ENCODE data around the gene CEMIP. TPM values are rescaled to one million over a fixed set of nuclear protein-coding genes. Genes with fewer than 3 reads are reported as not detected.

CEMIP gene
- polyA plus RNA-seq, 1 of the 3 experiments (the other 2 are of a cell fraction): 27.8 TPM

GRCh38 chr15:80788536-80788935 lies 9.4 kb downstream of the CEMIP start:
- no peak overlapping the region for H3K27ac ChIP-seq (ENCODE audit: low read depth in 2 of 2, low read length in 1 of 2)
- peaks cover 0 to 13% of the 10 kb centered on the region in 2 experiments for H3K36me3 ChIP-seq (replicated peaks in 1 of 2; ENCODE audit: control insufficient read depth in 1 of 2, insufficient read depth in 2 of 2, low read length in 1 of 2)
- H3K9me3 ChIP-seq: no peaks in the 10 kb centered on the region
- H3K79me2 ChIP-seq (ENCODE audit: insufficient read depth): no peaks in the 10 kb centered on the region
- H3K9me2 ChIP-seq: no peaks in the 10 kb centered on the region
- H3K27me3 ChIP-seq (ENCODE audit: insufficient read depth): no peaks in the 10 kb centered on the region
- no peak overlapping the region for H3K4me2 ChIP-seq
- no peak for DNase-seq
- no peak for TF ChIP-seq CHD2 (IDR thresholded peaks at IDR 0.05; ENCODE audit: low read length, partially characterized antibody)
- no peak for TF ChIP-seq TCF12 (IDR thresholded peaks at IDR 0.05)
- no peak for TF ChIP-seq PBX3 (IDR thresholded peaks at IDR 0.05)
- no peak for TF ChIP-seq RCOR1 (IDR thresholded peaks at IDR 0.05; ENCODE audit: low read length)
- TF ChIP-seq RAD21 (IDR thresholded peaks at IDR 0.05; ENCODE audit: low read length): no peak
- POLR2A ChIA-PET: no interaction called here
- no peak overlapping the region for H2AFZ ChIP-seq (ENCODE audit: low read depth)
- no peak overlapping the region for H3K4me3 ChIP-seq (ENCODE audit: low read depth in 2 of 2, low read length in 1 of 2)
- CTCF ChIA-PET: interaction anchor here (1.0 to 4.5 kb wide), 5 partner anchors 9 to 478 kb away, joined by 3 to 19 read pairs (median 5); partner anchors contain the start of gene CEMIP
- H4K20me1 ChIP-seq (ENCODE audit: insufficient read depth): no peaks in the 10 kb centered on the region
- no peaks in the 10 kb centered on the region; a peak in 1 of 4 replicates for H3K4me1 ChIP-seq (ENCODE audit: control insufficient read depth in 1 of 2, insufficient read depth in 2 of 2, low read depth in 1 of 2, low read length in 1 of 2)
- H3K9ac ChIP-seq: no peak overlapping the region
- no peaks in the 10 kb centered on the region for H3F3A ChIP-seq (replicated peaks; ENCODE audit: insufficient read depth)
- 77% methylated on average over 6 of the region's 6 CpGs for WGBS (ENCODE audit: low lambda C conversion rate)

- Histone ChIP-seq H3K79me2 (ENCODE audit: insufficient read depth) (no peaks in the 10 kb centered on the region), H4K20me1 (ENCODE audit: insufficient read depth) (no peaks in the 10 kb centered on the region), H3K4me2 (no peak overlapping the region), H3K27me3 (ENCODE audit: insufficient read depth) (no peaks in the 10 kb centered on the region), H3K9me2 (no peaks in the 10 kb centered on the region), H3K4me1 (ENCODE audit: control insufficient read depth in 1 of 2, insufficient read depth in 2 of 2, low read depth in 1 of 2, low read length in 1 of 2) (no peaks in the 10 kb centered on the region; a peak in 1 of 4 replicates), H2AFZ (ENCODE audit: low read depth) (no peak overlapping the region), H3F3A (replicated peaks; ENCODE audit: insufficient read depth) (no peaks in the 10 kb centered on the region), H3K9ac (no peak overlapping the region), H3K36me3 (replicated peaks in 1 of 2; ENCODE audit: control insufficient read depth in 1 of 2, insufficient read depth in 2 of 2, low read length in 1 of 2) (peaks cover 0 to 17% of the 10 kb centered on the region in 2 experiments), H3K4me3 (ENCODE audit: low read depth in 2 of 2, low read length in 1 of 2) (no peak overlapping the region), H3K27ac (ENCODE audit: low read depth in 2 of 2, low read length in 1 of 2) (no peak overlapping the region), H3K9me3 (no peaks in the 10 kb centered on the region)
- DNase-seq: no peak
- CTCF ChIA-PET: interaction anchor here (0.9 to 4.5 kb wide), 4 partner anchors 9 to 477 kb away, joined by 3 to 19 read pairs (median 3); no protein-coding TSS in a partner anchor
- WGBS (ENCODE audit: low lambda C conversion rate): 66% methylated on average over 5 of the region's 5 CpGs
- POLR2A ChIA-PET: no interaction called here
- TF ChIP-seq NFIC (IDR thresholded peaks at IDR 0.05; ENCODE audit: borderline replicate concordance) (no peak), CTCF (IDR thresholded peaks at IDR 0.05) (no peak), USF1 (IDR thresholded peaks at IDR 0.05; ENCODE audit: borderline replicate concordance, low read depth) (no peak), ELF1 (IDR thresholded peaks at IDR 0.05) (no peak), GABPA (IDR thresholded peaks at IDR 0.05; ENCODE audit: low read depth) (no peak), SMC3 (IDR thresholded peaks at IDR 0.05; ENCODE audit: low read depth, low read length) (no peak), FOXM1 (IDR thresholded peaks at IDR 0.05; ENCODE audit: low read depth) (no peak), JUND (IDR thresholded peaks at IDR 0.05) (no peak), REST (IDR thresholded peaks at IDR 0.05; ENCODE audit: low read depth, low read length) (no peak), IRF3 (IDR thresholded peaks at IDR 0.05; ENCODE audit: low read depth, low read length) (no peak), EZH2phosphoT487 (IDR thresholded peaks at IDR 0.05; ENCODE audit: borderline replicate concordance, low read depth) (no peak), YY1 (IDR thresholded peaks at IDR 0.05; ENCODE audit: low read depth) (no peak), GATA2 (CRISPR knock-in tag; IDR thresholded peaks at IDR 0.05) (no peak), TEAD4 (IDR thresholded peaks at IDR 0.05; ENCODE audit: borderline replicate concordance, insufficient read depth) (no peak), CHD2 (IDR thresholded peaks at IDR 0.05; ENCODE audit: low read length, partially characterized antibody) (no peak), TCF12 (IDR thresholded peaks at IDR 0.05) (no peak), PBX3 (IDR thresholded peaks at IDR 0.05) (no peak)
These were observed 10.1 kb downstream of the CEMIP start for GRCh38 chr15:80789296-80789695.
